ENCODE data around the gene ZNF45.

Gene ZNF45

DNA sequence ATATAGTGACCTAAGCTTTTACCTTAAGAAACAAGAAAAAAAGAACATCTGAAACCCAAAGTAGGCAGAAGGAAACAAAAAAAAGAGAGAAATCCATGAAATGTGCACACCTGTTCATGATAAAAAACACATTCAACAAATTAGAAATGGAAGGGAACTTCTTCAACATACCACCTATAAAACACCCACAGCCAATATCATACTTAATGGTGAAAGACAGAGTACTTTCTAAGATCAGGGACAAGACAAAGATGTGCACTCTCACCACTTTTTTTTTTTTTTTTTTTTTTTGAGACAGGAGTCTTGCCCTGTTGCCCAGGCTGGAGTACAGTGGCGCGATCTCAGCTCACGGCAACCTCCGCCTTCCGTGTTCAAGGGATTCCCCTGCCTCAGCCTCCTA is 29.2 kb downstream of the ZNF45 start:
- DNase-seq (ENCODE audit: low read depth) = no peak
- TF ChIP-seq, protein P1, sequence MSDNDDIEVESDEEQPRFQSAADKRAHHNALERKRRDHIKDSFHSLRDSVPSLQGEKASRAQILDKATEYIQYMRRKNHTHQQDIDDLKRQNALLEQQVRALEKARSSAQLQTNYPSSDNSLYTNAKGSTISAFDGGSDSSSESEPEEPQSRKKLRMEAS (IDR thresholded peaks at IDR 0.05; ENCODE audit: low read depth, low read length) = no peak
- TF ChIP-seq MYC (IDR thresholded peaks at IDR 0.05; ENCODE audit: low read depth, low read length) = no peak
- TF ChIP-seq, protein P2, sequence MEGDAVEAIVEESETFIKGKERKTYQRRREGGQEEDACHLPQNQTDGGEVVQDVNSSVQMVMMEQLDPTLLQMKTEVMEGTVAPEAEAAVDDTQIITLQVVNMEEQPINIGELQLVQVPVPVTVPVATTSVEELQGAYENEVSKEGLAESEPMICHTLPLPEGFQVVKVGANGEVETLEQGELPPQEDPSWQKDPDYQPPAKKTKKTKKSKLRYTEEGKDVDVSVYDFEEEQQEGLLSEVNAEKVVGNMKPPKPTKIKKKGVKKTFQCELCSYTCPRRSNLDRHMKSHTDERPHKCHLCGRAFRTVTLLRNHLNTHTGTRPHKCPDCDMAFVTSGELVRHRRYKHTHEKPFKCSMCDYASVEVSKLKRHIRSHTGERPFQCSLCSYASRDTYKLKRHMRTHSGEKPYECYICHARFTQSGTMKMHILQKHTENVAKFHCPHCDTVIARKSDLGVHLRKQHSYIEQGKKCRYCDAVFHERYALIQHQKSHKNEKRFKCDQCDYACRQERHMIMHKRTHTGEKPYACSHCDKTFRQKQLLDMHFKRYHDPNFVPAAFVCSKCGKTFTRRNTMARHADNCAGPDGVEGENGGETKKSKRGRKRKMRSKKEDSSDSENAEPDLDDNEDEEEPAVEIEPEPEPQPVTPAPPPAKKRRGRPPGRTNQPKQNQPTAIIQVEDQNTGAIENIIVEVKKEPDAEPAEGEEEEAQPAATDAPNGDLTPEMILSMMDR (IDR thresholded peaks at IDR 0.05; ENCODE audit: low read depth, low read length) = no peak
- no peak for TF ChIP-seq POLR2A (IDR thresholded peaks at IDR 0.05; ENCODE audit: extremely low read depth, insufficient read length)
- no peak overlapping the region for H3K4me3 ChIP-seq (ENCODE audit: low read depth, low read length)

DNA sequence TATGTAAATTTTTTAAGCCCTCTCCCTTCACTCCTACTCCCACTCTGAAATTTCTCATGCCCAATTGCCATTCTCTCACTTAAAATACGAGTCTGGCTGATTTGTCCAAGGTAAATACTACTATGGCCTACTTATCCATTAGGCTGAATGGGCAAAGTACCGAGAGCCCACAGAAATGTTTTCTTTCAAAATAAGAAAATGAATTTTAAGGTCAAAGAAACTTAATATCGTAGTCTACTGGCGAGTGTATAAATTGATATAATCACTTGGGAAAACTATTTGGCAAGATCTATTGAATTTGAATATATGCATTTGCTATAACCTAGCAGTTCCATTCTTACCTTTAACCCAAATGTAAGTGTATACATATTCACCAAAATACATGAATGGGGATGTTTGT is 32.7 kb downstream of the ZNF45 start:
- no peak for DNase-seq (ENCODE audit: low read depth)
- H3K4me3 ChIP-seq (ENCODE audit: low read depth, low read length) = no peak overlapping the region
- TF ChIP-seq, protein P2 (IDR thresholded peaks at IDR 0.05; ENCODE audit: low read depth, low read length) = no peak
- TF ChIP-seq MYC (IDR thresholded peaks at IDR 0.05; ENCODE audit: low read depth, low read length) (no peak), POLR2A (IDR thresholded peaks at IDR 0.05; ENCODE audit: extremely low read depth, insufficient read length) (no peak)
- TF ChIP-seq, protein P1 (IDR thresholded peaks at IDR 0.05; ENCODE audit: low read depth, low read length) = no peak

DNA sequence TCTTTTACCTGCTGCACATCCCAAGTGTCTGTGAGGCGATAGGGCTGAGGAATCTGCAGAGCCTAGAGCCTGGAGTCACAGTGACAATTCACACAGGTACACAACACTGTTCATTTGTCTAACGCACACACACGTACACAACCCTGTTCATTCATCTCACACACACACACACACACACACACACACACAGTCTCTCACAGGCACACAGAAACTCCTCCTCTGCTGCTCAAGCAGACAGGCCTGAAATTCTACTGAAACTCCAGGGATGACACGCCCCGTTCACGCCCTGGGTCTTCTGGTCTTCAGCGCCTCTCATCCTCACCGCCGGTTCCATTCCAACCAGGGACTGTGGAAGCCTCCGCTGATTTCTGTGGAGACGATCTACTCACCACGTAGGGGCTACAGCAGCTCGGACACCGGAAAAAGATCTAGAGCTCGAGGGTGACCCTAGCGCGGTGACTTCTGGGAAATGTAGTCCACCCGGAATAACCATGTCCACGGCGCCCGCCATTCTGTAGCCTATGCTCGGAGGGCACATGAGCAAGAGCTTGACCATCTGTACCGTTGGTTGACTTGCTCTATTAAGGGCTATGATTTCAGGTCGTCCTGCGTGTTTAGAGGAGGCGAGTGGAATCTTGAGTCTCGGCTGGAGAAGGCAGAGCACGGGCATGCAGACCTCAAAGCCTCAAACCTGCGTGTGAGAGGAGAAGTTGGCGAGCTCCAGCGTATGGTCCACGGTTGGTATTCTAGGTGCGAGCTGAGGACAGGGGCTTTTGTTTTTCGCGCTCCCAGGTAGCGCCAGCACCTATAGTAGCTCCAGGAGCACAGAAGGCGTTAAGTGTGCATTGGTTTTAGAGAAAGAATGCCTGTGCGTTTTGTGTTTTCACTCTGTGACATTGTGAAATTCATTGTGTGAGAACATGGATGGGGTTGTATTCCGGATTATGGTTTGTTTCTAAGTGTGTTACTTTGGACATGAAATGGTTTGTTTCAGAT is 33.4 kb downstream of the ZNF45 start:
- DNase-seq (ENCODE audit: low read depth) = no peak
- no peak for TF ChIP-seq POLR2A (IDR thresholded peaks at IDR 0.05; ENCODE audit: extremely low read depth, insufficient read length)
- H3K4me3 ChIP-seq (ENCODE audit: low read depth, low read length) = no peak overlapping the region

DNA sequence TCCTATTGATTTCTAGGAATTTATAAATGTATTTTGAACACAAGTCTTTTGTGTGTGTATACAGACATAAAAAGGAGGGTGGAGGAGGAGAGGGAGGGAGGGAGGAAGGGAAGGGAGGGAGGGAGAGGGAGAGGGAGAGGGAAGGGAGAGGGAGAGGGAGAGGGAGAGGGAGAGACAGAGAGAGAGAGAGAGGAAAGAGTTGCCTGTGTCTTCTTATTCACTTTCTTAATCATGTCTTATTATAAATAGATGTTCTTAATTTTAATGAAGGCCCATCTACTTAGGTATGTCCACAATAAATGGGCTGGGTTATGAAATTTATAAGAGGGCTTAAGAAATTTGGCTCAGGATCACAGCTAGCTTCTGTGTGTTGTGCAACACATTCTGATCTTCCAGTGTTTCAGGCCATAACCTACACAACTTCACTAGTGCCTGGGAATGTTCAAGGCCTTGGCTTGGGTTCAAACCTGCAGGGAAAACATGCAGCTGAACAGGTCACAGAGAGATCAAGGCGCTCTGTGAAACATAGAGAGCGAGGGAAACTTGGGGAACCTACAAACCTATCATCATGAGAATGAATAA is 39.3 kb downstream of the ZNF45 start:
- DNase-seq (ENCODE audit: low read depth) = no peak
- no peak overlapping the region for H3K4me3 ChIP-seq (ENCODE audit: low read depth, low read length)
- TF ChIP-seq, protein P1 (IDR thresholded peaks at IDR 0.05; ENCODE audit: low read depth, low read length) = no peak
- no peak for TF ChIP-seq MYC (IDR thresholded peaks at IDR 0.05; ENCODE audit: low read depth, low read length)
- no peak for TF ChIP-seq POLR2A (IDR thresholded peaks at IDR 0.05; ENCODE audit: extremely low read depth, insufficient read length)
- TF ChIP-seq, protein P2 (IDR thresholded peaks at IDR 0.05; ENCODE audit: low read depth, low read length) = no peak

DNA sequence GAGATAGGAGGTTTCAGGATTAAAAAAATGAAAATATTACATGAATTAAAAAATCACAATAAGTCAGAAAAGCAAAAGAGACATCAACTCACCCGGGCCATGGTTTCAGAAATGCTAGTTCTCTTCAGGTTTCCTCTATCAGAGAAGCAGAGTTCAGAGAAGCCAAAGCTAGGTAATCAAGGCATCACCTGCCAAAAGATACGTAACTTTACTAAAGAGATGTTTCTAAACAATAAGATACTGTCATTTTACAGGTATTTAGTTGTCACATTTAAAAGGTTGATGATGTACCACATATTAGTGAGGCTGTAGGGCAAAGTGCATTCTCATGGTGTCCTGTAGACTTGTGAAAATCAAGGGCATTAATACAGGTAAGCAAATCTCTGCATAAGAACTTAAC is 51.2 kb downstream of the ZNF45 start, which contains the start of gene ZNF404:
Gene ZNF404, minus strand, starts transcription at position 101 of the 400 bp plus-strand sequence.
- no peak for DNase-seq (ENCODE audit: low read depth)
- no peak within 1 kb of the TSS for H3K4me3 ChIP-seq (ENCODE audit: low read depth, low read length)
- TF ChIP-seq MYC (IDR thresholded peaks at IDR 0.05; ENCODE audit: low read depth, low read length) = no peak
- TF ChIP-seq POLR2A (IDR thresholded peaks at IDR 0.05; ENCODE audit: extremely low read depth, insufficient read length) = no peak
- TF ChIP-seq, protein P2 (IDR thresholded peaks at IDR 0.05; ENCODE audit: low read depth, low read length) = no peak
- TF ChIP-seq, protein P1 (IDR thresholded peaks at IDR 0.05; ENCODE audit: low read depth, low read length) = no peak

DNA sequence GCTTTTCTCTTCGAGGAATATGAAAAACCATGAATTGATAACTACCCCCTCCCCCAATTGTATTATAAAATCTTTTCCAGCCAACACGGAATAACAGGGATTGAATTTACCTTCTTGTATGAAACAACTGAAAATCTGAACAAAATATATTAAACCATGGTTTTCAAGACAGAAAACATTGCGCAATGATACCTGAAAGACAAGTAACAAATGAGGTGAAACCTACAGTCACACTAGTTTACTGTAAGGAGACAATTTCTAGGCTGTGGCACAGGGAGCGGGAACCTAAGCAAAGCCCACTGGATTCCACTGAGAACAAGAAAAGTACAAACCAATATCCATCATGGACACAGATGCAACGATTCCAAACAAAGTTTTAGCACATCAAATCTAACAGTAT is 54.6 kb downstream of the ZNF45 start:
- TF ChIP-seq, protein P1 (IDR thresholded peaks at IDR 0.05; ENCODE audit: low read depth, low read length) = no peak
- TF ChIP-seq, protein P2 (IDR thresholded peaks at IDR 0.05; ENCODE audit: low read depth, low read length) = no peak
- no peak for TF ChIP-seq POLR2A (IDR thresholded peaks at IDR 0.05; ENCODE audit: extremely low read depth, insufficient read length)
- no peak for TF ChIP-seq MYC (IDR thresholded peaks at IDR 0.05; ENCODE audit: low read depth, low read length)
- DNase-seq (ENCODE audit: low read depth) = no peak
- no peak overlapping the region for H3K4me3 ChIP-seq (ENCODE audit: low read depth, low read length)

Measured in NB4 (cell line).